GM20431 (cell line): ENCODE measurements around the gene ACP5.

Experiments
- in situ Hi-C: fragments of 300-500 bp; cut with MseI, MboI; formaldehyde crosslinking; loops from one replicate; pipeline ENCODE4 v1.15.0; 2020; ENCODE audit warnings: low sequenced_read_pairs; ENCODE audit not compliant: unreplicated experiment

ACP5 gene

GRCh38 chr19:11551603-11552235 is 25.7 kb downstream of the ACP5 start:
- in situ Hi-C loops, result no loop called here

DNA sequence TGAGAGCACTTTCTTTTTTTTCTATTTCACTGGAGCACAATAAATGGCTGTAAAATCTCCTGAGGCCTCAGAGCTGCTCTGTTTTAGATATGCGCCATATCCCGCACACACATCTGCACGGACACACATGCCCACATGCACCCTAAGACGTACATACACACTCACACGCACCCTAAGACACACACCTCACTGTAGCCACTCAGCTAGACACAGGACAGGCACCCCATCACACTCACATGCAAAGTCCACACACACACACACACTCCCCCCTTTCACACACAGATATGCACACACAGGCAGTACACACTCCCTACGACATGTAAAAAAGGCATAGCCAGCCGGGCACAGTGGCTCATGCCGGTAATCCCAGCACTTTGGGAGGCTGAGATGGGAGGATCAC is 27.2 kb downstream of the ACP5 start:
- in situ Hi-C loops, result no loop called here

GRCh38 chr19:11549386-11549953 is 28.0 kb downstream of the ACP5 start:
- in situ Hi-C loops, result no loop called here

DNA sequence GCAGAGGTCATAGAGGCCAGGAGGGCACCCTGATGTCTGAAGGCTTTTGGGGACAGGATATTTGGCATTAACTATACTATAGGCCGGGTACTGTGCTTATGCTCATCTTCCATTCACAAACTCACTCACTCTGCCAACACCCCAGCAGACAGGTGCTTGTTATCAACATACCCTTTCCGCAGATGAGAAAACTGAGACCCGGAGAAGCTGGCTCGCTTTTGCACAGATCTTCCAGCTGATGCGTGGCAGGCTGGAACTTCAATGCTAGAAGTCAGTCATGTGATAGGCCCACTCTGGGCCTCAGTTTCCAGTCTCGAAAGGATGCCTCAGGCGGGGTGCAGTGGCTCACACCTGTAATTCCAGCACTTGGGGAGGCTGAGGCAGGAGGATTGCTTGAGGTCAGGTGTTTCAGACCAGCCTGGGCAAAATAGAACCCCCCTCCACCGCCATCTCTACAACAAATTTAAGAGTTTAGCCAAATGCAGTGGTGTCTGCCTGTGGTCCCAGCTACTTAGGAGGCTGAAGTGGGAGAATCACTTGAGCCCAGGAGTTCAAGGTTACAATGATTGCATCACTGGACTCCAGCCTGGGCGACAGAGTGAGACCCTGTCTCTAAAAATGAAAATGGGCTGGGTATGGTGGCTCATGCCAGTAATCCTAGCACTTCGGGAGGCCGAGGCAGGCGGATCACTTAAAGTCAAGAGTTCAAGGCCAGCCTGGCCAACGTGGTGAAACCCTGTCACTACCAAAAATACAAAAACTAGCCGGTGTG is 29.3 kb downstream of the ACP5 start:
- in situ Hi-C loops, result no loop called here

DNA sequence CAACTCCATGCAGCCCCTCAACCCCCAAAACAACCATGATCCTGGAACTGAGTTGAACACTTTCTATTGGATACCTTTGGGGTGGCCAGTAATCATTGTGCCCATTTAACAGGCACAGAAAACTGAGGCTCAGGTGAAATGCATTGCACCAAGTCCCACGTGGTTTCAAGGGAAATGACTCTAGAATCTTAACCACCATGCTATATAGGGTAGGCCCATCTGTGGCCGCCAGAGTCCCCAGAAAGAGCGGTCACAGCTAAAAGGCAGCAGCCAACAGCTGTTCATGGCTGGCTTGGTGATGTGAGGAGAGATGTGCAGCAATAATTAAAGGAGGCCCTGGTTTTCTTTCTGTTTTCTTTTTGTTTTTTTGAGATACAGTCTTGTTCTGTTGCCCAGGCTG is 36.2 kb downstream of the ACP5 start:
- in situ Hi-C loops, result no loop called here

- in situ Hi-C loops, result no loop called here
These were observed 36.8 kb downstream of the ACP5 start for GRCh38 chr19:11540645-11541044.

- in situ Hi-C loops, result no loop called here
These were observed 37.7 kb downstream of the ACP5 start for GRCh38 chr19:11539495-11540365.

DNA sequence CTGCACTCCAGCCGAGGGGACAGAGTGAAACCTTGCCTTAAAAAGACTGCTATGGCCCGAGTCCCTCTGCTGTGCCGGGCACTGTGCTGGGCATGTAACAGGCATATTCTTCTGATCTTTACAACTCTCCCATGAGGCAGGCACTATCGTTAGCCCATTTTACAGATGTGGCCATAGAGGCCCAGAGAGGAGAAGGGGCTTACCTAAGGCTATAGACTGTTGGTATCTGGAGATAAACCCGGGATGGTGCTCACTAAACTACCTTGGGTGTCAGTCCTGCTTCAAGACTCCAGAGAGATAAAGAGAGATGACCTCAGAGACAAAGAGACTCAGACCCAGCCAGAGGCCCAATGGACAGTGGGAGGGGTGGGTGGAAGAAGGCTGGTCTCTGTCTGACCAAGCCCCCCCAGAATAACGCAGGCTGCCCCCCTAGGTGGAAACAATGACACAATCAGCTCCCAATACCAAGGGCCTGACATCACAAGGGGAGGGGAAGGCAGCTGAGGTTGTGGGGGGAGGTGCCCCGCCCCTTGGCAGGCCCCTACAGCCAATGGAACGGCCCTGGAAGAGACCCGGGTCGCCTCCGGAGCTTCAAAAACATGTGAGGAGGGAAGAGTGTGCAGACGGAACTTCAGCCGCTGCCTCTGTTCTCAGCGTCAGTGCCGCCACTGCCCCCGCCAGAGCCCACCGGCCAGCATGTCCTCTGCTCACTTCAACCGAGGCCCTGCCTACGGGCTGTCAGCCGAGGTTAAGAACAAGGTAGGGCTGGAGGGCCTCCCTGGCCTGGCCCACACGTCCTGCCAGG is 39.0 kb downstream of the ACP5 start, which contains the start of gene CNN1:
Gene CNN1, plus strand, starts transcription at position 620 of the 805 bp plus-strand sequence. Its CDS starts 77 bp downstream, at position 697.
- in situ Hi-C loops, result no loop called here

- in situ Hi-C loops, result no loop called here
These were observed 41.5 kb downstream of the ACP5 start for GRCh38 chr19:11535792-11536595.

DNA sequence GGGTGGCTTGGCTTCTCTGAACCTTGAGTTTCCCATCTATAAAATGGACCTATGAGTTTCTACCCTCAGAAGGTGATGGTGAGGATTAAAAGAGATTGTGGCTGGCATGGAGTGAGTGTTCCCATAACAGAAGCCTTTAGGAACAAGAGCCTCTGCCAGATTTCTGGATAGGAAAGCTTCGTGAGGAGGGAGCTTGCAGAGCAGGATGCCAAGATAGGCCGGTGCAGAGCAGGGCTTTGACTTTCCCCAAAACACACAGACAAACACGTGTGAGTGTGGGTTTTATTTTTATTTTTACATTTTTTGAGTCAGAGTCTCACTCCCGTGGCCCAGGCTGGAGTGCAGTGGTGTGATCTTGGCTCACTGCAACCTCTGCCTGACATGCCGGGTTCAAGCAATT is 42.5 kb downstream of the ACP5 start:
- in situ Hi-C loops, result no loop called here

DNA sequence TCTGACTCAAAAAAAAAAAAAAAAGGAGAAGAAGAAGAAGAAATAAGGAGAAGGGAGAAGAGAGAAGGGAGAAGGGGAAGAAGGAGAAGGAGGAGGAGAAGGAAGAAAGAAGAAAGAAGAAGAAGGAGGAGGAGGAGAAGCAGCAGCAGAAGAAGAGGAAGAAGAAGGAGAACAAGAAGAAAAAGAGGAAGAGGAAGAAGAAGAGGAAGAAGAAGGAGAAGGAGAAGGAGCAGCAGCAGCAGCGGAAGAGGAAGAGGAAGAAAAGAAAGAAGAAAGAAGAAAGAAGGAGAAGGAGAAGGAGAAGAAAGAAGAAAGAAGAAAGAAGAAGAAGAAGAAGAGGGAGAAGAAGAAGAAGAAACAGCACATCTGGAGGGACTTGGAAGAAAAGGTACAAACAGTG is 42.9 kb downstream of the ACP5 start:
- in situ Hi-C loops, result no loop called here

DNA sequence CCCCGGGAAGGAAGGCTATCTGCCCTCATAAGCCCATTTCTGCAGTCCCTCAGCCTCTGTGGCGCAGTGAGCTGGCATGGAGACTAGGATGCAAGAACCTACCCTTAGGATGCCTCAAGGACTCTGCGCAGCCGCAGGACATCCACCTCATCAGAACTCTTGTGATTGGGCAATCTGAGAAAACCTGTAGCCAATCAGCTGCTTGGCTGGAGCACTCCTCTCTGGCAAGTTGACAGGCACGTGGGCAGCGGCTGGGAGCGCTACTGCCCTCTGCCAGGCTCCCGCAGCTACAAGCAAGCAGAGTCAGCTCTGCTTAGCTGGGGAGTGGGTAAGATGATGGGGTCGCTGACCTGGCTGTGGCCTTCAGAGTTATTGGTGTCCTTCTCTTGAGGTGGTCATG is 47.0 kb downstream of the ACP5 start:
- in situ Hi-C loops, result no loop called here

GRCh38 chr19:11528551-11529341 is 48.7 kb downstream of the ACP5 start, which contains the start of gene ECSIT:
ECSIT (minus strand) TSS chr19:11529134; CDS start chr19:11519170, 9,964 bp downstream.
- in situ Hi-C loops, result no loop called here
